ENCODE data around the gene TTC6. TPM values are rescaled to one million over a fixed set of nuclear protein-coding genes. Genes with fewer than 3 reads are reported as not detected.
A peak's percentile ranks its signal among the peaks of the same experiment; 100 is the strongest.

TTC6 gene
- total and polyA plus RNA-seq, 2 of the 4 experiments (the other 2 are of a cell fraction) = under 0.01 to 0.12 TPM

GRCh38 chr14:37558740-37559139, 36.7 kb upstream of the TTC6 start:
- no peak overlapping the region for H3K27ac ChIP-seq (ENCODE audit: insufficient read depth, low read length)
- H3K4ac ChIP-seq (ENCODE audit: low read depth, low read length) = no peak overlapping the region; the same call in 1 of the 2 replicates
- H2AK9ac ChIP-seq (replicated peaks; ENCODE audit: low read depth, low read length, poor library complexity) = no peak overlapping the region
- H2BK15ac ChIP-seq (ENCODE audit: low read depth, low read length) = no peak overlapping the region
- H3K14ac ChIP-seq (replicated peaks; ENCODE audit: low read depth, low read length) = no peak overlapping the region
- no peaks in the 10 kb centered on the region for H3K27me3 ChIP-seq (ENCODE audit: control insufficient read depth, insufficient read depth, low read length)
- H2AK5ac ChIP-seq (ENCODE audit: low read depth, low read length) = no peak overlapping the region
- H2BK5ac ChIP-seq (ENCODE audit: low read depth, low read length, poor library complexity, severe bottlenecking) = no peak overlapping the region
- H4K20me1 ChIP-seq (ENCODE audit: insufficient read depth, low read length) = no peaks in the 10 kb centered on the region
- dilution Hi-C loops (cut with HindIII; ENCODE audit: low sequenced_read_pairs, unreplicated experiment) (no loop called here), intact Hi-C loops (cut with micrococcal nuclease) (no loop called here), in situ Hi-C loops (cut with MboI; ENCODE audit: low sequenced_read_pairs) (no loop called here)
- H3K9me1 ChIP-seq (ENCODE audit: insufficient read depth, low read length) = no peaks in the 10 kb centered on the region
- no peak overlapping the region for H2BK20ac ChIP-seq (ENCODE audit: low read depth, low read length)
- H4K8ac ChIP-seq (ENCODE audit: low read depth in 2 of 2, low read length in 2 of 2) = no peak overlapping the region
- no peak overlapping the region for H3K56ac ChIP-seq (ENCODE audit: extremely low read depth, insufficient read depth, low read length)
- no peak overlapping the region for H3K23ac ChIP-seq (ENCODE audit: low read depth, low read length)
- H2AFZ ChIP-seq (replicated peaks; ENCODE audit: low read length, poor library complexity) = no peak overlapping the region
- H3K18ac ChIP-seq (ENCODE audit: low read depth, low read length) = peak overlapping the region; percentile 83; the same call in 1 of the 2 replicates
- BruUV-seq (replicated peaks) = no TSS peak
- WGBS, 2 experiments (ENCODE audit: extremely low coverage in 2 of 2, insufficient read length in 1 of 2) = 100% methylated on average over 1 of the region's 4 CpGs; no CpG with 5 or more reads in 1 of the 2 experiments
- H3K4me3 ChIP-seq (ENCODE audit: insufficient read depth, low read depth, low read length) = no peak overlapping the region
- DNase-seq = no peak
- no peak overlapping the region for H2BK120ac ChIP-seq (ENCODE audit: low read depth, low read length)
- no peak overlapping the region for H3K9ac ChIP-seq (ENCODE audit: low read depth, low read length)
- no peak for TF ChIP-seq SMC3 (IDR thresholded peaks at IDR 0.05; ENCODE audit: low read depth, low read length)
- no peak for TF ChIP-seq MAZ (IDR thresholded peaks at IDR 0.05; ENCODE audit: borderline replicate concordance, low read depth, low read length)
- TF ChIP-seq CHD1 (IDR thresholded peaks at IDR 0.05; ENCODE audit: low read depth, low read length) = no peak
- no peak for TF ChIP-seq CTCF (conservative IDR thresholded peaks at IDR 0.05; ENCODE audit: low read depth, low read length)
- H4K5ac ChIP-seq (ENCODE audit: low read depth, low read length) = no peak overlapping the region
- no peaks in the 10 kb centered on the region for H3K36me3 ChIP-seq (ENCODE audit: control insufficient read depth, insufficient read depth, low read length)
- H3K9me3 ChIP-seq (ENCODE audit: control insufficient read depth, insufficient read depth, low read length) = peaks cover 2% of the 10 kb centered on the region; the same call in 1 of the 2 replicates
- CTCF ChIA-PET = no interaction called here
- no peaks in the 10 kb centered on the region for H3K79me1 ChIP-seq (ENCODE audit: low read depth in 1 of 2, low read length in 2 of 2)
- ATAC-seq (ENCODE audit: low read depth) = no peak
- 0 out of 2 replicates have a peak, but pooled peaks cover 2% of the 10 kb centered on the region for H3K4me1 ChIP-seq (ENCODE audit: control insufficient read depth, insufficient read depth, low read length)
- POLR2A ChIA-PET (ENCODE audit: unreplicated experiment) = no interaction called here
- H4K91ac ChIP-seq (ENCODE audit: insufficient read depth, low read depth, low read length) = no peak overlapping the region
- no peak overlapping the region for H3K4me2 ChIP-seq (ENCODE audit: low read depth, low read length)

Data from IMR-90 (cell line).